Adrenal gland (tissue), 5 donors: Measurements from ENCODE around the gene BZW1.

Source experiments
- POLR2A ChIP-seq, 2 donors: fragments of 450-650 bp; IDR thresholded peaks; one replicate each; pipeline ENCODE4 v1.6.1; 2017; ENCODE audit warnings: antibody characterized with exemption in 2 of 2, mild to moderate bottlenecking in 2 of 2, moderate library complexity in 1 of 2
- TF ChIP-seq, protein P1 (sequence below), 6 experiments: fragments of 450-650 bp in 4 of 6; fragments of 200-600 bp in 2 of 6; sonication (generic) in 1 of 6; IDR thresholded peaks; 1 replicate in 5 of 6; 2 replicates in 1 of 6; pipeline versions ENCODE4 v1.5.1 to v1.8.0; 2016 to 2021; ENCODE audit warnings: antibody characterized with exemption in 6 of 6, mild to moderate bottlenecking in 2 of 6, moderate library complexity in 1 of 6
- donor health status: DM: no; HTN: no; CAD: no.

DNA sequence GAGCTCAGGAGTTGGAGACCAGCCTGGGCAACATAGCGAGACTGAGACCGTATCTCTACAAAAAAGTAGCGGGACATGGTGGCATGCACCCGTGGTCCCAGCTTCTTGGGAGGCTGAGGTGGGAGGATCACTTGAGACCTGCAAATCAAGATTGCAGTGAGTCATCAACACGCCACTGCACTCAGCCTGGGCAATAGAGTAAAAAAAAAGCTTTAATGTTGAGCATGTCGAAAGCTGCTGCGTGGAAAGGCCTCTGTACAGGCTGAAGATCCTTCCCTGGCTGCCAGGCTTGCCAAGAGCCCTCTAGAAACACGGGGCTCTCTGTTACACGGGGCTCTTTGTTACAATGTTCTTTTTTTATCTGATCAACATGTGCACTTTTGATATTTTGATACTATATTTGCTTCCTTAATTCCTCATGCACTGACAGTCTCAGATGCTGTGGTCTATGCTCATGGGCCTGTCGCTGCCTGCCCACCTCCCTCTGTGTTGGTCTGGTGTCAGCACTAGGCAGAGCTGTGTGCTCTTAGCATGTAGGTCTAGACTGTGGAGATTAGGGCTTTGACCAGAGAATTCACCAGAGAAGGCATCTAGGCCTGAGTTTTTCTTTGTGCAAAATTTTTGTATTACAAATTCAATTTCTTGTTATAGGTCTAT is 34.1 kb downstream of the BZW1 start:
- TF ChIP-seq, protein P1, sequence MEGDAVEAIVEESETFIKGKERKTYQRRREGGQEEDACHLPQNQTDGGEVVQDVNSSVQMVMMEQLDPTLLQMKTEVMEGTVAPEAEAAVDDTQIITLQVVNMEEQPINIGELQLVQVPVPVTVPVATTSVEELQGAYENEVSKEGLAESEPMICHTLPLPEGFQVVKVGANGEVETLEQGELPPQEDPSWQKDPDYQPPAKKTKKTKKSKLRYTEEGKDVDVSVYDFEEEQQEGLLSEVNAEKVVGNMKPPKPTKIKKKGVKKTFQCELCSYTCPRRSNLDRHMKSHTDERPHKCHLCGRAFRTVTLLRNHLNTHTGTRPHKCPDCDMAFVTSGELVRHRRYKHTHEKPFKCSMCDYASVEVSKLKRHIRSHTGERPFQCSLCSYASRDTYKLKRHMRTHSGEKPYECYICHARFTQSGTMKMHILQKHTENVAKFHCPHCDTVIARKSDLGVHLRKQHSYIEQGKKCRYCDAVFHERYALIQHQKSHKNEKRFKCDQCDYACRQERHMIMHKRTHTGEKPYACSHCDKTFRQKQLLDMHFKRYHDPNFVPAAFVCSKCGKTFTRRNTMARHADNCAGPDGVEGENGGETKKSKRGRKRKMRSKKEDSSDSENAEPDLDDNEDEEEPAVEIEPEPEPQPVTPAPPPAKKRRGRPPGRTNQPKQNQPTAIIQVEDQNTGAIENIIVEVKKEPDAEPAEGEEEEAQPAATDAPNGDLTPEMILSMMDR (IDR thresholded peaks at IDR 0.05): no peak
- no peak for TF ChIP-seq POLR2A (IDR thresholded peaks at IDR 0.05)
